GM18858 (cell line): ENCODE measurements around the gene CSN1S1.
"Not testable (repeated sequence)": the region's sequence is repeated elsewhere in the genome, so short reads cannot be mapped to it uniquely, and the experiment has no call there.

ENCODE experiments used
- ATAC-seq: cut with Tn5 transposase; IDR thresholded peaks from one replicate; pipeline ENCODE4 v1.9.1; 2021; ENCODE audit not compliant: unreplicated experiment

CSN1S1 gene

GRCh38 chr4:69930768-69931167, at the start of gene CSN1S1:
Gene CSN1S1, plus strand, starts transcription at chr4:69931068. Its CDS starts 1,488 bp downstream, at chr4:69932556.
- ATAC-seq = no peak

- ATAC-seq = peak; percentile 87
Observed at GRCh38 chr4:69881173-69881773, 49.6 kb upstream of the CSN1S1 start.

GRCh38 chr4:69882150-69882549, 48.7 kb upstream of the CSN1S1 start:
- ATAC-seq = no peak

- ATAC-seq = no peak
Observed at GRCh38 chr4:69888336-69888735, 42.5 kb upstream of the CSN1S1 start.

GRCh38 chr4:69894186-69894585, 36.7 kb upstream of the CSN1S1 start:
- no peak for ATAC-seq

- ATAC-seq = no peak
Observed at GRCh38 chr4:69894721-69895120, 36.1 kb upstream of the CSN1S1 start.

GRCh38 chr4:69896530-69897116, 34.2 kb upstream of the CSN1S1 start:
- no peak for ATAC-seq

GRCh38 chr4:69907151-69907550, 23.7 kb upstream of the CSN1S1 start:
- no peak for ATAC-seq

GRCh38 chr4:69909195-69909594, 21.7 kb upstream of the CSN1S1 start:
- peak; percentile 44 for ATAC-seq

GRCh38 chr4:69910016-69910782, 20.7 kb upstream of the CSN1S1 start:
- ATAC-seq = peak; percentile 86

- no peak for ATAC-seq
Observed at GRCh38 chr4:69920874-69921273, 10.0 kb upstream of the CSN1S1 start.

- not testable (repeated sequence) for ATAC-seq
Observed at GRCh38 chr4:69923782-69924410, 7.0 kb upstream of the CSN1S1 start.

- ATAC-seq = no peak
Observed at GRCh38 chr4:69934150-69934549, 3.3 kb downstream of the CSN1S1 start.

GRCh38 chr4:69936566-69936965, 5.7 kb downstream of the CSN1S1 start:
- no peak for ATAC-seq

- no peak for ATAC-seq
Observed at GRCh38 chr4:69951602-69952001, 20.7 kb downstream of the CSN1S1 start.

GRCh38 chr4:69957209-69957608, 26.3 kb downstream of the CSN1S1 start:
- no peak for ATAC-seq

GRCh38 chr4:69965628-69966027, 34.8 kb downstream of the CSN1S1 start, which contains the start of gene CSN2:
Gene CSN2, minus strand, starts transcription at chr4:69965728. Its CDS starts 4,733 bp downstream, at chr4:69960995.
- no peak for ATAC-seq

- no peak for ATAC-seq
Observed at GRCh38 chr4:69970071-69970470, 39.2 kb downstream of the CSN1S1 start.

GRCh38 chr4:69974631-69975030, 43.8 kb downstream of the CSN1S1 start:
- ATAC-seq = no peak

- no peak for ATAC-seq
Observed at GRCh38 chr4:69977582-69977981, 46.7 kb downstream of the CSN1S1 start.

- ATAC-seq = peak; percentile 50
Observed at GRCh38 chr4:69984030-69984443, 53.2 kb downstream of the CSN1S1 start.

GRCh38 chr4:69986663-69987062, 55.8 kb downstream of the CSN1S1 start:
- no peak for ATAC-seq
